GM19025 (cell line): ENCODE measurements around the gene IFT43.

Source experiments
- ATAC-seq: cut with Tn5 transposase; IDR thresholded peaks from one replicate; pipeline ENCODE4 v1.9.1; 2021; ENCODE audit warnings: mild to moderate bottlenecking, low read depth, moderate library complexity; ENCODE audit not compliant: unreplicated experiment

Gene IFT43

GRCh38 chr14:75985618-75986438, at the start of gene IFT43:
Gene IFT43, plus strand, starts transcription at chr14:75985763. Its CDS starts 24 bp downstream, at chr14:75985787.
- peak; percentile 70 for ATAC-seq

GRCh38 chr14:75939200-75939599, 46.4 kb upstream of the IFT43 start:
- no peak for ATAC-seq

GRCh38 chr14:75941030-75941429, 44.5 kb upstream of the IFT43 start:
- ATAC-seq, result no peak

GRCh38 chr14:75944607-75945241, 40.8 kb upstream of the IFT43 start:
- no peak for ATAC-seq

- no peak for ATAC-seq
Measured at GRCh38 chr14:75946785-75947184, 38.8 kb upstream of the IFT43 start.

- no peak for ATAC-seq
Measured at GRCh38 chr14:75952489-75952888, 33.1 kb upstream of the IFT43 start.

- ATAC-seq, result no peak
Measured at GRCh38 chr14:75959031-75959430, 26.5 kb upstream of the IFT43 start.

GRCh38 chr14:75960231-75960630, 25.3 kb upstream of the IFT43 start:
- no peak for ATAC-seq

GRCh38 chr14:75961662-75962061, 23.9 kb upstream of the IFT43 start:
- no peak for ATAC-seq

- ATAC-seq, result no peak
Measured at GRCh38 chr14:75967866-75968265, 17.7 kb upstream of the IFT43 start.

- no peak for ATAC-seq
Measured at GRCh38 chr14:75968456-75968855, 17.1 kb upstream of the IFT43 start.

- ATAC-seq, result no peak
Measured at GRCh38 chr14:75969126-75969525, 16.4 kb upstream of the IFT43 start.

- no peak for ATAC-seq
Measured at GRCh38 chr14:75969891-75970290, 15.7 kb upstream of the IFT43 start.

GRCh38 chr14:75970989-75971388, 14.6 kb upstream of the IFT43 start:
- no peak for ATAC-seq

GRCh38 chr14:75971509-75971908, 14.1 kb upstream of the IFT43 start:
- no peak for ATAC-seq

- no peak for ATAC-seq
Measured at GRCh38 chr14:75972801-75973421, 12.7 kb upstream of the IFT43 start.

GRCh38 chr14:75976826-75977581, 8.6 kb upstream of the IFT43 start:
- no peak for ATAC-seq

- no peak for ATAC-seq
Measured at GRCh38 chr14:75977582-75977943, 8.0 kb upstream of the IFT43 start.

GRCh38 chr14:75978249-75978731, 7.3 kb upstream of the IFT43 start:
- ATAC-seq, result no peak

GRCh38 chr14:75979071-75979571, 6.4 kb upstream of the IFT43 start:
- ATAC-seq, result no peak
